ENCODE data around the gene AGK.
"Not testable (repeated sequence)": the region's sequence is repeated elsewhere in the genome, so short reads cannot be mapped to it uniquely, and the experiment has no call there.

AGK gene

GRCh38 chr7:141588912-141589311 lies 37.7 kb downstream of the AGK start:
- no peak for ATAC-seq

GRCh38 chr7:141590071-141590470 lies 38.9 kb downstream of the AGK start:
- no peak for ATAC-seq

GRCh38 chr7:141590666-141591065 lies 39.5 kb downstream of the AGK start:
- ATAC-seq = no peak

GRCh38 chr7:141593134-141593533 lies 41.9 kb downstream of the AGK start:
- no peak for ATAC-seq

GRCh38 chr7:141597966-141598365 lies 46.8 kb downstream of the AGK start:
- ATAC-seq = no peak

- no peak for ATAC-seq
Measured at GRCh38 chr7:141598408-141598807, 47.2 kb downstream of the AGK start.

GRCh38 chr7:141600168-141601006 lies 49.2 kb downstream of the AGK start:
- ATAC-seq = no peak

- ATAC-seq = no peak
Measured at GRCh38 chr7:141609576-141609975, 58.4 kb downstream of the AGK start.

- ATAC-seq = no peak
Measured at GRCh38 chr7:141610671-141611070, 59.5 kb downstream of the AGK start.

GRCh38 chr7:141612861-141613260 lies 61.7 kb downstream of the AGK start:
- ATAC-seq = no peak

- no peak for ATAC-seq
Measured at GRCh38 chr7:141617280-141617679, 66.1 kb downstream of the AGK start.

- no peak for ATAC-seq
Measured at GRCh38 chr7:141619745-141620144, 68.5 kb downstream of the AGK start.

- ATAC-seq = no peak
Measured at GRCh38 chr7:141624763-141625162, 73.6 kb downstream of the AGK start.

GRCh38 chr7:141630621-141631020 lies 79.4 kb downstream of the AGK start:
- ATAC-seq = no peak

GRCh38 chr7:141631525-141631924 lies 80.3 kb downstream of the AGK start:
- no peak for ATAC-seq

GRCh38 chr7:141634065-141634464 lies 82.9 kb downstream of the AGK start:
- no peak for ATAC-seq

- no peak for ATAC-seq
Measured at GRCh38 chr7:141636053-141636452, 84.8 kb downstream of the AGK start.

- no peak for ATAC-seq
Measured at GRCh38 chr7:141640239-141640840, 89.1 kb downstream of the AGK start.

GRCh38 chr7:141641876-141642275 lies 90.7 kb downstream of the AGK start:
- no peak for ATAC-seq

- ATAC-seq = no peak
Measured at GRCh38 chr7:141645188-141645587, 94.0 kb downstream of the AGK start.

- no peak for ATAC-seq
Measured at GRCh38 chr7:141646826-141647480, 95.7 kb downstream of the AGK start.

- not testable (repeated sequence) for ATAC-seq
Measured at GRCh38 chr7:141647701-141648100, 96.5 kb downstream of the AGK start.

- ATAC-seq = no peak
Measured at GRCh38 chr7:141648276-141649114, 97.3 kb downstream of the AGK start.

Data from activated CD4-positive, CD25-positive, alpha-beta regulatory T cell treated with anti-CD3 and anti-CD28 coated beads, Interleukin-2, amount 50 U/mL, for 24 hours (primary cell).